Thymus (tissue), 11 donors: Measurements from ENCODE around the gene ADAMTSL3. TPM values are rescaled to one million over a fixed set of nuclear protein-coding genes. Genes with fewer than 3 reads are reported as not detected.

Experiments
- DNase-seq, 9 donors: peaks; one replicate each; pipeline ENCODE4 v3.0.0-alpha.2; 2013; ENCODE audit warnings: low spot score in 9 of 9, low read depth in 6 of 9, missing footprints in 1 of 9
- H3K27ac ChIP-seq, 2 donors: one replicate each; pipeline ENCODE4 v1.5.1; 2013; ENCODE audit warnings: control low read depth in 1 of 2, low read depth in 1 of 2, low read length in 1 of 2, mild to moderate bottlenecking in 1 of 2, moderate library complexity in 1 of 2
- H3K27me3 ChIP-seq, 2 donors: one replicate each; pipeline ENCODE4 v1.5.1; 2013; ENCODE audit warnings: low read length in 1 of 2; ENCODE audit not compliant: control insufficient read depth in 2 of 2, insufficient read depth in 1 of 2
- H3K36me3 ChIP-seq, 2 donors: one replicate each; pipeline ENCODE4 v1.5.1; 2013; ENCODE audit warnings: low read length in 1 of 2, mild to moderate bottlenecking in 1 of 2, moderate library complexity in 1 of 2; ENCODE audit not compliant: control insufficient read depth in 2 of 2, insufficient read depth in 2 of 2
- H3K4me1 ChIP-seq, 2 donors: one replicate each; pipeline ENCODE4 v1.5.1; 2013; ENCODE audit warnings: low read length in 2 of 2; ENCODE audit not compliant: control insufficient read depth in 2 of 2, insufficient read depth in 2 of 2
- H3K4me3 ChIP-seq, 2 donors: one replicate each; pipeline ENCODE4 v1.5.1; 2013; ENCODE audit warnings: low read length in 2 of 2, control low read depth in 1 of 2, mild to moderate bottlenecking in 1 of 2
- H3K9me3 ChIP-seq, 2 donors: one replicate each; pipeline ENCODE4 v1.5.1; 2013; ENCODE audit warnings: low read length in 1 of 2, mild to moderate bottlenecking in 1 of 2; ENCODE audit not compliant: control insufficient read depth in 2 of 2, insufficient read depth in 1 of 2
- WGBS: extraction: QIAGEN DNeasy Blood & Tissue Kit; methylation state at CpG from one replicate; pipeline ENCODE4 v1.1.7; 2013; 5-methylcytosine and 5-hydroxymethylcytosine counted together
- polyA plus RNA-seq: library from polyadenylated mRNA; stranded (reverse); fragments of 200-250 nt; gene quantifications from one replicate; pipeline ENCODE4 v1.2.3, GENCODE V29; 2013
- total RNA-seq: library from RNA; stranded (reverse); fragments of 120-200 nt; gene quantifications from one replicate; pipeline ENCODE4 v1.2.4, GENCODE V29; 2013
- donor health status: healthy.

ADAMTSL3 gene
- total and polyA plus RNA-seq, 2 donors = 0.39 to 1.3 TPM

- Histone ChIP-seq H3K27me3 (no peaks in the 10 kb centered on the region), H3K4me1 (no peaks in the 10 kb centered on the region), H3K9me3 (no peaks in the 10 kb centered on the region), H3K36me3 (no peaks in the 10 kb centered on the region), H3K4me3 (no peak overlapping the region), H3K27ac (no peak overlapping the region)
- no peak for DNase-seq
- WGBS = 24% methylated on average over 3 of the region's 3 CpGs
Observed at GRCh38 chr15:83775738-83776137, 121.8 kb downstream of the ADAMTSL3 start.

- Histone ChIP-seq H3K9me3 (no peaks in the 10 kb centered on the region), H3K4me1 (no peaks in the 10 kb centered on the region), H3K36me3 (no peaks in the 10 kb centered on the region), H3K4me3 (no peak overlapping the region), H3K27ac (no peak overlapping the region), H3K27me3 (no peaks in the 10 kb centered on the region)
- DNase-seq = no peak
- WGBS = 96% methylated on average over 4 of the region's 4 CpGs
Observed at GRCh38 chr15:83776986-83777385, 123.1 kb downstream of the ADAMTSL3 start.

GRCh38 chr15:83783227-83783626 is 129.3 kb downstream of the ADAMTSL3 start:
- 99% methylated on average over 1 of the region's 1 CpG for WGBS
- no peaks in the 10 kb centered on the region for H3K36me3 ChIP-seq
- no peaks in the 10 kb centered on the region for H3K4me1 ChIP-seq
- no peak for DNase-seq
- no peak overlapping the region for H3K4me3 ChIP-seq
- H3K27me3 ChIP-seq = no peaks in the 10 kb centered on the region
- H3K27ac ChIP-seq = no peak overlapping the region
- H3K9me3 ChIP-seq = no peaks in the 10 kb centered on the region

- H3K4me3 ChIP-seq = no peak overlapping the region
- no peaks in the 10 kb centered on the region for H3K27me3 ChIP-seq
- no peak for DNase-seq
Observed at GRCh38 chr15:83784975-83785374, 131.1 kb downstream of the ADAMTSL3 start.

GRCh38 chr15:83786336-83786735 is 132.4 kb downstream of the ADAMTSL3 start:
- H3K27me3 ChIP-seq = no peaks in the 10 kb centered on the region
- H3K4me1 ChIP-seq = no peaks in the 10 kb centered on the region
- no peak overlapping the region for H3K4me3 ChIP-seq
- H3K27ac ChIP-seq = no peak overlapping the region
- H3K36me3 ChIP-seq = no peaks in the 10 kb centered on the region
- DNase-seq = no peak
- no peaks in the 10 kb centered on the region for H3K9me3 ChIP-seq
- 95% methylated on average over 5 of the region's 5 CpGs for WGBS

More at GRCh38 chr15:83784975-83785374, 131.1 kb downstream of the ADAMTSL3 start:
- no peaks in the 10 kb centered on the region for H3K9me3 ChIP-seq
- no peaks in the 10 kb centered on the region for H3K4me1 ChIP-seq
- H3K27ac ChIP-seq = no peak overlapping the region
- H3K36me3 ChIP-seq = no peaks in the 10 kb centered on the region

GRCh38 chr15:83793069-83793468 is 139.1 kb downstream of the ADAMTSL3 start:
- Histone ChIP-seq H3K36me3 (no peaks in the 10 kb centered on the region), H3K4me3 (no peak overlapping the region), H3K27ac (no peak overlapping the region), H3K4me1 (no peaks in the 10 kb centered on the region), H3K9me3 (no peaks in the 10 kb centered on the region), H3K27me3 (no peaks in the 10 kb centered on the region)
- 97% methylated on average over 5 of the region's 5 CpGs for WGBS
- DNase-seq = no peak

- no peaks in the 10 kb centered on the region for H3K36me3 ChIP-seq
- WGBS = 91% methylated on average over 1 of the region's 1 CpG
- H3K27ac ChIP-seq = no peak overlapping the region
- no peaks in the 10 kb centered on the region for H3K9me3 ChIP-seq
- no peak overlapping the region for H3K4me3 ChIP-seq
- H3K4me1 ChIP-seq = no peaks in the 10 kb centered on the region
- no peak for DNase-seq
- no peaks in the 10 kb centered on the region for H3K27me3 ChIP-seq
Observed at GRCh38 chr15:83794209-83794608, 140.3 kb downstream of the ADAMTSL3 start.

GRCh38 chr15:83809345-83809744 is 155.4 kb downstream of the ADAMTSL3 start:
- Histone ChIP-seq H3K27me3 (no peaks in the 10 kb centered on the region), H3K36me3 (no peaks in the 10 kb centered on the region), H3K9me3 (no peaks in the 10 kb centered on the region), H3K4me1 (no peaks in the 10 kb centered on the region), H3K4me3 (no peak overlapping the region), H3K27ac (no peak overlapping the region)
- no peak for DNase-seq
- WGBS = 91% methylated on average over 2 of the region's 2 CpGs

GRCh38 chr15:83810110-83810509 is 156.2 kb downstream of the ADAMTSL3 start:
- Histone ChIP-seq H3K36me3 (no peaks in the 10 kb centered on the region), H3K9me3 (no peaks in the 10 kb centered on the region), H3K27me3 (no peaks in the 10 kb centered on the region), H3K4me1 (no peaks in the 10 kb centered on the region), H3K4me3 (no peak overlapping the region), H3K27ac (no peak overlapping the region)
- no peak for DNase-seq
- WGBS = 92% methylated on average over 3 of the region's 3 CpGs

GRCh38 chr15:83813682-83814081 is 159.8 kb downstream of the ADAMTSL3 start:
- Histone ChIP-seq H3K9me3 (no peaks in the 10 kb centered on the region), H3K4me1 (no peaks in the 10 kb centered on the region), H3K27ac (no peak overlapping the region), H3K27me3 (no peaks in the 10 kb centered on the region), H3K36me3 (no peaks in the 10 kb centered on the region), H3K4me3 (no peak overlapping the region)
- no peak for DNase-seq
- 63% methylated on average over 1 of the region's 1 CpG for WGBS
